Kidney epithelial cell (primary cell): ENCODE data around the gene PID1. TPM values are rescaled to one million over a fixed set of nuclear protein-coding genes. Genes with fewer than 3 reads are reported as not detected.

Source experiments
- DNase-seq: peaks from one replicate; pipeline ENCODE4 v3.0.0-alpha.2; 2010; ENCODE audit warnings: low read depth
- H3K27me3 ChIP-seq: 2 replicates; pipeline ENCODE4 v1.6.0; 2011; ENCODE audit warnings: low read length; ENCODE audit not compliant: control insufficient read depth, insufficient read depth
- H3K36me3 ChIP-seq: 2 replicates; pipeline ENCODE4 v1.5.1; 2011; ENCODE audit warnings: low read length; ENCODE audit not compliant: control insufficient read depth, insufficient read depth
- H3K4me3 ChIP-seq: 2 replicates; pipeline ENCODE4 v1.5.1; 2011; ENCODE audit warnings: low read depth, mild to moderate bottlenecking, control low read depth, low read length
- total RNA-seq: library from RNA; depleted of rRNA; stranded (reverse); fragments of >200 nt; gene quantifications from 2 replicates; pipeline ENCODE4 v1.2.3, GENCODE V29; 2015
- TF ChIP-seq, protein P1 (sequence below): IDR thresholded peaks from 2 replicates; pipeline ENCODE4 v1.5.1; 2011; ENCODE audit warnings: mild to moderate bottlenecking, moderate library complexity, low read length, control low read depth, inconsistent platforms; ENCODE audit not compliant: insufficient read depth, poor library complexity, severe bottlenecking

The PID1 gene
- total RNA-seq, 1 donor from 2014 or later, result 0.21 TPM

- Histone ChIP-seq H3K4me3 (no peak overlapping the region), H3K36me3 (no peaks in the 10 kb centered on the region), H3K27me3 (no peaks in the 10 kb centered on the region)
- no peak for DNase-seq
- TF ChIP-seq, protein P1, sequence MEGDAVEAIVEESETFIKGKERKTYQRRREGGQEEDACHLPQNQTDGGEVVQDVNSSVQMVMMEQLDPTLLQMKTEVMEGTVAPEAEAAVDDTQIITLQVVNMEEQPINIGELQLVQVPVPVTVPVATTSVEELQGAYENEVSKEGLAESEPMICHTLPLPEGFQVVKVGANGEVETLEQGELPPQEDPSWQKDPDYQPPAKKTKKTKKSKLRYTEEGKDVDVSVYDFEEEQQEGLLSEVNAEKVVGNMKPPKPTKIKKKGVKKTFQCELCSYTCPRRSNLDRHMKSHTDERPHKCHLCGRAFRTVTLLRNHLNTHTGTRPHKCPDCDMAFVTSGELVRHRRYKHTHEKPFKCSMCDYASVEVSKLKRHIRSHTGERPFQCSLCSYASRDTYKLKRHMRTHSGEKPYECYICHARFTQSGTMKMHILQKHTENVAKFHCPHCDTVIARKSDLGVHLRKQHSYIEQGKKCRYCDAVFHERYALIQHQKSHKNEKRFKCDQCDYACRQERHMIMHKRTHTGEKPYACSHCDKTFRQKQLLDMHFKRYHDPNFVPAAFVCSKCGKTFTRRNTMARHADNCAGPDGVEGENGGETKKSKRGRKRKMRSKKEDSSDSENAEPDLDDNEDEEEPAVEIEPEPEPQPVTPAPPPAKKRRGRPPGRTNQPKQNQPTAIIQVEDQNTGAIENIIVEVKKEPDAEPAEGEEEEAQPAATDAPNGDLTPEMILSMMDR, result no peak
Measured at GRCh38 chr2:229235131-229235914, 35.8 kb downstream of the PID1 start.

DNA sequence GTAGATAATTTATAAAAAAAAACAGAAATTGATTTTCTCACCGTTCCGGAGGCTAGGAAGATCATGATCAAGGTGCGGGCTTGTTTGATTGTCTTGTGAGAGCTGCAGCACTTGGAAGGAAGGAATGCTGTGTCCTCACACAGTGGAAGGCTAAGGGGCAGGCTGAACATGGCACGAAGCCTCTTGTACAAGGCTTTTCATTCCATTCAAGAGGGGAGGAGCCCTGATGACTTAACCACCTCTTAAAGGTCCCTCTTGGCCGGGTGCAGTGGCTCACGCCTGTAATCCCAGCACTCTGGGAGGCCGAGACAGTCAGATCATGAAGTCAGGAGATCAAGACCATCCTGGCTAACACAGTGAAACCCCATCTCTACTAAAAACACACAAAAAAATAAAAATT lies 39.2 kb downstream of the PID1 start:
- Histone ChIP-seq H3K36me3 (no peaks in the 10 kb centered on the region), H3K4me3 (no peak overlapping the region), H3K27me3 (no peaks in the 10 kb centered on the region)
- TF ChIP-seq, protein P1, result no peak
- no peak for DNase-seq

DNA sequence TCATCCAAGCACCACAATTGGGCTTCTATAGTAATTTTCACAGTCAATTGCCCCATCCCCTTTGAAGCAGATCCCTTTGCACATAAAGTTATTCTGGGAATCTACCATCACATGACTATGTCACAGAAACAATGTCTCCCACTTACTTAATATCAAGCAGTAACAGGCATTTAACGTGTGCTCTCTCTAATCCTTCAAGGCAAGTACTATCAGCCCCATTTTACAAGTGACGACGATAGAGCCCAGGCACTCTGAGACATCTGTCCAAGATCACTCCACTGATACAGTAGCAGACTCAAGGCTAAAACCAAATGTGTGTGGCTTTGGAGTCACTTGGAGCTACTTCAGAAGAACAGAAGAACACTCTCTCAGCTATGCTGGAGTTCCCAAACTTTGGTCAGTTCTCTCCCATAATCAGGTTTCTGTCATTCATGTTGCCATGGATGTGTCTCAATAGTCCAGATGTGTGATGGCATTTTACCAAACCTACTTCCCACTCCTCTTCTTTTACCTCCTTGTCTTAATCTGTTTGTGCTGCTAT lies 39.7 kb downstream of the PID1 start:
- TF ChIP-seq, protein P1, result no peak
- Histone ChIP-seq H3K36me3 (no peaks in the 10 kb centered on the region), H3K4me3 (no peak overlapping the region), H3K27me3 (no peaks in the 10 kb centered on the region)
- DNase-seq, result no peak

- no peak overlapping the region for H3K4me3 ChIP-seq
- H3K27me3 ChIP-seq, result no peaks in the 10 kb centered on the region
- DNase-seq, result no peak
- TF ChIP-seq, protein P1, result no peak
- no peaks in the 10 kb centered on the region for H3K36me3 ChIP-seq
Measured at GRCh38 chr2:229230911-229231310, 40.2 kb downstream of the PID1 start.

- DNase-seq, result no peak
- Histone ChIP-seq H3K36me3 (no peaks in the 10 kb centered on the region), H3K27me3 (no peaks in the 10 kb centered on the region), H3K4me3 (no peak overlapping the region)
- TF ChIP-seq, protein P1, result no peak
Measured at GRCh38 chr2:229230256-229230655, 40.8 kb downstream of the PID1 start.
